WTC11 (cell line): ENCODE measurements around the gene CRADD. TPM values are rescaled to one million over a fixed set of nuclear protein-coding genes. Genes with fewer than 3 reads are reported as not detected.

Source experiments
- ATAC-seq: fragments of 200-7000 bp; cut with Tn5 transposase; 2 replicates; pipeline ENCODE4 v1.10.0; 2021; ENCODE audit warnings: mild to moderate bottlenecking, moderate library complexity
- CTCF ChIA-PET: fragments of 300-600 bp; sonication (Branson Sonifier 250); formaldehyde crosslinking; loops from one replicate; lab custom pipeline; 2021; ENCODE audit warnings: antibody characterized with exemption; lab: Charles Lee
- POLR2A ChIA-PET: fragments of 350-600 bp; sonication (Branson Sonifier 250); formaldehyde crosslinking; loops from one replicate; lab custom pipeline; 2021; ENCODE audit warnings: antibody characterized with exemption; lab: Charles Lee
- DNase-seq: peaks from one replicate; pipeline ENCODE4 v3.0.0; 2021; ENCODE audit warnings: low spot score
- H3K27ac Mint-ChIP-seq: 2 replicates; pipeline ENCODE4 v1.8.0; 2021; ENCODE audit warnings: mixed read lengths
- H3K27me3 Mint-ChIP-seq: 2 replicates; pipeline ENCODE4 v1.8.0; 2021; ENCODE audit warnings: low read depth, mild to moderate bottlenecking, moderate library complexity, mixed read lengths
- H3K36me3 Mint-ChIP-seq: 2 replicates; pipeline ENCODE4 v1.8.0; 2021; ENCODE audit warnings: mixed read lengths
- H3K4me1 Mint-ChIP-seq: 2 replicates; pipeline ENCODE4 v1.8.0; 2022; ENCODE audit warnings: mixed read lengths
- H3K4me3 Mint-ChIP-seq: 2 replicates; pipeline ENCODE4 v1.8.0; 2021; ENCODE audit warnings: mild to moderate bottlenecking, moderate library complexity, mixed read lengths
- H3K9me3 Mint-ChIP-seq: 2 replicates; pipeline ENCODE4 v1.8.0; 2021; ENCODE audit warnings: mixed read lengths
- E2F1 ChIP-seq: sonication (generic); formaldehyde crosslinking; IDR thresholded peaks from 2 replicates; pipeline ENCODE4 v1.8.0; 2022; ENCODE audit warnings: mild to moderate bottlenecking, missing genetic modification reagents
- ERG ChIP-seq: fragments of 250-450 bp; sonication (Bioruptor Pico); IDR thresholded peaks from 2 replicates; pipeline ENCODE4 v1.8.0; 2021; ENCODE audit warnings: mild to moderate bottlenecking
- FOXP1 ChIP-seq: sonication (generic); formaldehyde crosslinking; IDR thresholded peaks from 2 replicates; pipeline ENCODE4 v1.8.0; 2022; ENCODE audit warnings: missing genetic modification reagents, mild to moderate bottlenecking, moderate library complexity, borderline replicate concordance
- FOXP4 ChIP-seq: sonication (generic); formaldehyde crosslinking; IDR thresholded peaks from 2 replicates; pipeline ENCODE4 v1.8.0; 2022; ENCODE audit warnings: mild to moderate bottlenecking, missing genetic modification reagents
- GABPB1 ChIP-seq: sonication (generic); formaldehyde crosslinking; IDR thresholded peaks from 2 replicates; pipeline ENCODE4 v1.8.1; 2023; ENCODE audit warnings: mild to moderate bottlenecking, missing genetic modification reagents
- HMGA2 ChIP-seq: fragments of 250-450 bp; sonication (Bioruptor Pico); IDR thresholded peaks from 2 replicates; pipeline ENCODE4 v1.4.0; 2021; ENCODE audit warnings: mild to moderate bottlenecking, moderate library complexity
- IRF1 ChIP-seq: sonication (generic); formaldehyde crosslinking; IDR thresholded peaks from 2 replicates; pipeline ENCODE4 v1.8.0; 2023; ENCODE audit warnings: missing genetic modification reagents
- IRF2 ChIP-seq: sonication (generic); formaldehyde crosslinking; IDR thresholded peaks from 2 replicates; pipeline ENCODE4 v1.8.0; 2022; ENCODE audit warnings: low read depth, missing genetic modification reagents, borderline replicate concordance
- KAT7 ChIP-seq: sonication (generic); formaldehyde crosslinking; IDR thresholded peaks from 2 replicates; pipeline ENCODE4 v1.8.1; 2023; ENCODE audit warnings: missing genetic modification reagents, mild to moderate bottlenecking, borderline replicate concordance
- MAX ChIP-seq: sonication (generic); formaldehyde crosslinking; IDR thresholded peaks from 2 replicates; pipeline ENCODE4 v1.8.0; 2022; ENCODE audit warnings: mild to moderate bottlenecking, missing genetic modification reagents
- MLX ChIP-seq: sonication (generic); formaldehyde crosslinking; IDR thresholded peaks from 2 replicates; pipeline ENCODE4 v1.8.1; 2023; ENCODE audit warnings: mild to moderate bottlenecking, missing genetic modification reagents, moderate library complexity
- NFATC4 ChIP-seq: fragments of 250-450 bp; sonication (Bioruptor Pico); IDR thresholded peaks from 2 replicates; pipeline ENCODE4 v1.9.0; 2021; ENCODE audit warnings: mild to moderate bottlenecking
- NR1H2 ChIP-seq: sonication (generic); formaldehyde crosslinking; IDR thresholded peaks from 2 replicates; pipeline ENCODE4 v1.9.0; 2021; ENCODE audit warnings: mild to moderate bottlenecking, moderate library complexity, missing genetic modification reagents
- NR3C1 ChIP-seq: sonication (generic); formaldehyde crosslinking; conservative IDR thresholded peaks from 2 replicates; pipeline ENCODE4 v1.8.1; 2023; ENCODE audit warnings: low read depth, mild to moderate bottlenecking, missing genetic modification reagents
- PRRX2 ChIP-seq: fragments of 250-450 bp; sonication (Bioruptor Pico); IDR thresholded peaks from 2 replicates; pipeline ENCODE4 v1.8.0; 2021; ENCODE audit warnings: mild to moderate bottlenecking
- USF2 ChIP-seq: sonication (generic); formaldehyde crosslinking; IDR thresholded peaks from 2 replicates; pipeline ENCODE4 v1.8.1; 2023; ENCODE audit warnings: mild to moderate bottlenecking, missing genetic modification reagents, moderate library complexity
- ZNF138 ChIP-seq: sonication (generic); formaldehyde crosslinking; conservative IDR thresholded peaks from 2 replicates; pipeline ENCODE4 v1.8.1; 2022; ENCODE audit warnings: mild to moderate bottlenecking, moderate library complexity, missing genetic modification reagents
- ZNF281 ChIP-seq: sonication (generic); formaldehyde crosslinking; IDR thresholded peaks from 2 replicates; pipeline ENCODE4 v1.8.0; 2023; ENCODE audit warnings: mild to moderate bottlenecking, missing genetic modification reagents
- ZNF396 ChIP-seq: fragments of 250-450 bp; sonication (Bioruptor Pico); IDR thresholded peaks from 2 replicates; pipeline ENCODE4 v1.8.0; 2021; ENCODE audit warnings: mild to moderate bottlenecking, moderate library complexity, borderline replicate concordance
- ZNF425 ChIP-seq: fragments of 250-450 bp; sonication (Bioruptor Pico); conservative IDR thresholded peaks from 2 replicates; pipeline ENCODE4 v1.9.0; 2021; ENCODE audit warnings: mild to moderate bottlenecking
- total RNA-seq: library from RNA; stranded (reverse); gene quantifications from 3 replicates; pipeline ENCODE4 v1.2.3, GENCODE V29; 2021

The CRADD gene
- total RNA-seq, 1 experiment from 2014 or later = 11.6 TPM

GRCh38 chr12:93684716-93685115 is 7.5 kb downstream of the CRADD start:
- POLR2A ChIA-PET = no interaction called here
- peaks cover 1% of the 10 kb centered on the region; the same call in 1 of the 2 replicates for H3K36me3 Mint-ChIP-seq
- no peak overlapping the region for H3K4me3 Mint-ChIP-seq
- H3K4me1 Mint-ChIP-seq = peaks cover 41% of the 10 kb centered on the region
- H3K27me3 Mint-ChIP-seq = no peaks in the 10 kb centered on the region
- H3K9me3 Mint-ChIP-seq = no peaks in the 10 kb centered on the region
- DNase-seq = no peak
- CTCF ChIA-PET = interaction anchor here (0.8 kb wide), 1 partner anchor 97 kb away, joined by 3 read pairs; no protein-coding TSS in a partner anchor
- H3K27ac Mint-ChIP-seq = no peak overlapping the region
- ATAC-seq = no peak
- no peak for TF ChIP-seq NR1H2 (CRISPR knock-in tag)
- no peak for TF ChIP-seq USF2
- TF ChIP-seq GABPB1 = no peak
- no peak for TF ChIP-seq E2F1 (CRISPR knock-in tag)
- no peak for TF ChIP-seq MAX (CRISPR knock-in tag)
- TF ChIP-seq ZNF138 (CRISPR knock-in tag) = no peak
- TF ChIP-seq KAT7 = no peak
- no peak for TF ChIP-seq HMGA2 (CRISPR knock-in tag)
- TF ChIP-seq IRF1 (CRISPR knock-in tag) = no peak
- TF ChIP-seq MLX (CRISPR knock-in tag) = no peak
- no peak for TF ChIP-seq NFATC4 (CRISPR knock-in tag)
- TF ChIP-seq IRF2 (CRISPR knock-in tag) = no peak
- TF ChIP-seq NR3C1 (CRISPR knock-in tag) = no peak
- TF ChIP-seq PRRX2 (CRISPR knock-in tag) = no peak
- TF ChIP-seq ZNF425 = no peak
- TF ChIP-seq ERG (CRISPR knock-in tag) = no peak

GRCh38 chr12:93686572-93687356 is 9.6 kb downstream of the CRADD start:
- Mint-ChIP-seq H3K27me3 (no peaks in the 10 kb centered on the region), H3K4me1 (peaks cover 45% of the 10 kb centered on the region), H3K27ac (no peak overlapping the region), H3K4me3 (no peak overlapping the region), H3K9me3 (no peaks in the 10 kb centered on the region), H3K36me3 (no peaks in the 10 kb centered on the region)
- ATAC-seq (no peak), DNase-seq (no peak)
- ChIA-PET CTCF (interaction anchor here (1.7 kb wide), 1 partner anchor 117 kb away, joined by 4 read pairs; no protein-coding TSS in a partner anchor), POLR2A (interaction anchor here (0.8 kb wide), 1 partner anchor 204 kb away, joined by 4 read pairs; no protein-coding TSS in a partner anchor)
- TF ChIP-seq NFATC4 (CRISPR knock-in tag) (no peak), ZNF396 (CRISPR knock-in tag) (no peak), IRF2 (CRISPR knock-in tag) (no peak), ZNF281 (CRISPR knock-in tag) (no peak), FOXP4 (CRISPR knock-in tag) (no peak), FOXP1 (no peak)
